ENCODE results near the gene CHRM3.

CHRM3 gene

GRCh38 chr1:239348635-239349353 lies 37.6 kb upstream of the CHRM3 start:
- Histone ChIP-seq H3F3A (ENCODE audit: control insufficient read depth, insufficient read depth) (no peaks in the 10 kb centered on the region), H3K9me3 (ENCODE audit: control insufficient read depth, insufficient read depth, low read length) (no peaks in the 10 kb centered on the region), H3K36me3 (ENCODE audit: control insufficient read depth, low read length) (no peaks in the 10 kb centered on the region), H3K79me2 (ENCODE audit: control insufficient read depth, low read length) (no peaks in the 10 kb centered on the region), H3K9me2 (replicated peaks; ENCODE audit: control insufficient read depth, low read length) (no peaks in the 10 kb centered on the region), H3K4me1 (ENCODE audit: control insufficient read depth, low read length) (no peaks in the 10 kb centered on the region), H4K20me1 (ENCODE audit: control insufficient read depth, insufficient read depth, low read depth, low read length) (no peaks in the 10 kb centered on the region), H3K27ac (ENCODE audit: low read depth, low read length) (no peak overlapping the region), H3K27me3 (ENCODE audit: control insufficient read depth, low read length) (no peaks in the 10 kb centered on the region), H3K4me3 (ENCODE audit: low read length) (no peak overlapping the region), H3K4me2 (ENCODE audit: low read length) (no peak overlapping the region)
- no peak for TF ChIP-seq CTCF (IDR thresholded peaks at IDR 0.05; ENCODE audit: low read depth, low read length, poor library complexity, severe bottlenecking)
- TF ChIP-seq EZH2phosphoT487 (IDR thresholded peaks at IDR 0.05; ENCODE audit: borderline replicate concordance, low read length), result no peak

- H3K27me3 ChIP-seq (ENCODE audit: control insufficient read depth, low read length), result no peaks in the 10 kb centered on the region
- no peaks in the 10 kb centered on the region for H4K20me1 ChIP-seq (ENCODE audit: control insufficient read depth, insufficient read depth, low read depth, low read length)
- no peak overlapping the region for H3K4me2 ChIP-seq (ENCODE audit: low read length)
- H3K9me2 ChIP-seq (replicated peaks; ENCODE audit: control insufficient read depth, low read length), result no peaks in the 10 kb centered on the region
- no peaks in the 10 kb centered on the region for H3K9me3 ChIP-seq (ENCODE audit: control insufficient read depth, insufficient read depth, low read length)
- TF ChIP-seq CTCF (IDR thresholded peaks at IDR 0.05; ENCODE audit: low read depth, low read length, poor library complexity, severe bottlenecking) (no peak), EZH2phosphoT487 (IDR thresholded peaks at IDR 0.05; ENCODE audit: borderline replicate concordance, low read length) (no peak)
- no peaks in the 10 kb centered on the region for H3K79me2 ChIP-seq (ENCODE audit: control insufficient read depth, low read length)
- H3K4me3 ChIP-seq (ENCODE audit: low read length), result no peak overlapping the region
- no peaks in the 10 kb centered on the region for H3K36me3 ChIP-seq (ENCODE audit: control insufficient read depth, low read length)
- no peaks in the 10 kb centered on the region for H3K4me1 ChIP-seq (ENCODE audit: control insufficient read depth, low read length)
- H3K27ac ChIP-seq (ENCODE audit: low read depth, low read length), result no peak overlapping the region
- H3F3A ChIP-seq (ENCODE audit: control insufficient read depth, insufficient read depth), result no peaks in the 10 kb centered on the region
Measured at GRCh38 chr1:239349699-239350098, 36.7 kb upstream of the CHRM3 start.

- TF ChIP-seq EZH2phosphoT487 (IDR thresholded peaks at IDR 0.05; ENCODE audit: borderline replicate concordance, low read length) (no peak), CTCF (IDR thresholded peaks at IDR 0.05; ENCODE audit: low read depth, low read length, poor library complexity, severe bottlenecking) (no peak)
- Histone ChIP-seq H3K4me1 (ENCODE audit: control insufficient read depth, low read length) (no peaks in the 10 kb centered on the region), H4K20me1 (ENCODE audit: control insufficient read depth, insufficient read depth, low read depth, low read length) (no peaks in the 10 kb centered on the region), H3K27ac (ENCODE audit: low read depth, low read length) (no peak overlapping the region), H3K27me3 (ENCODE audit: control insufficient read depth, low read length) (no peaks in the 10 kb centered on the region), H3K79me2 (ENCODE audit: control insufficient read depth, low read length) (no peaks in the 10 kb centered on the region), H3K4me3 (ENCODE audit: low read length) (no peak overlapping the region), H3K4me2 (ENCODE audit: low read length) (no peak overlapping the region), H3F3A (ENCODE audit: control insufficient read depth, insufficient read depth) (no peaks in the 10 kb centered on the region), H3K9me3 (ENCODE audit: control insufficient read depth, insufficient read depth, low read length) (no peaks in the 10 kb centered on the region), H3K9me2 (replicated peaks; ENCODE audit: control insufficient read depth, low read length) (no peaks in the 10 kb centered on the region), H3K36me3 (ENCODE audit: control insufficient read depth, low read length) (no peaks in the 10 kb centered on the region)
Measured at GRCh38 chr1:239353536-239353935, 32.8 kb upstream of the CHRM3 start.

Data from DOHH2 (cell line).